Activated T-cell treated with anti-CD3 and anti-CD28 coated beads for 1 hour (primary cell): Measurements from ENCODE around the gene TDRD10.

Experiments used
- DNase-seq: peaks from one replicate; pipeline ENCODE4 v3.0.0-alpha.2; 2020; ENCODE audit warnings: low read depth

TDRD10 gene, protein sequence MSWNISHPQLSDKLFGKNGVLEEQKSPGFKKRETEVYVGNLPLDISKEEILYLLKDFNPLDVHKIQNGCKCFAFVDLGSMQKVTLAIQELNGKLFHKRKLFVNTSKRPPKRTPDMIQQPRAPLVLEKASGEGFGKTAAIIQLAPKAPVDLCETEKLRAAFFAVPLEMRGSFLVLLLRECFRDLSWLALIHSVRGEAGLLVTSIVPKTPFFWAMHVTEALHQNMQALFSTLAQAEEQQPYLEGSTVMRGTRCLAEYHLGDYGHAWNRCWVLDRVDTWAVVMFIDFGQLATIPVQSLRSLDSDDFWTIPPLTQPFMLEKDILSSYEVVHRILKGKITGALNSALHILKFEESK

DNA sequence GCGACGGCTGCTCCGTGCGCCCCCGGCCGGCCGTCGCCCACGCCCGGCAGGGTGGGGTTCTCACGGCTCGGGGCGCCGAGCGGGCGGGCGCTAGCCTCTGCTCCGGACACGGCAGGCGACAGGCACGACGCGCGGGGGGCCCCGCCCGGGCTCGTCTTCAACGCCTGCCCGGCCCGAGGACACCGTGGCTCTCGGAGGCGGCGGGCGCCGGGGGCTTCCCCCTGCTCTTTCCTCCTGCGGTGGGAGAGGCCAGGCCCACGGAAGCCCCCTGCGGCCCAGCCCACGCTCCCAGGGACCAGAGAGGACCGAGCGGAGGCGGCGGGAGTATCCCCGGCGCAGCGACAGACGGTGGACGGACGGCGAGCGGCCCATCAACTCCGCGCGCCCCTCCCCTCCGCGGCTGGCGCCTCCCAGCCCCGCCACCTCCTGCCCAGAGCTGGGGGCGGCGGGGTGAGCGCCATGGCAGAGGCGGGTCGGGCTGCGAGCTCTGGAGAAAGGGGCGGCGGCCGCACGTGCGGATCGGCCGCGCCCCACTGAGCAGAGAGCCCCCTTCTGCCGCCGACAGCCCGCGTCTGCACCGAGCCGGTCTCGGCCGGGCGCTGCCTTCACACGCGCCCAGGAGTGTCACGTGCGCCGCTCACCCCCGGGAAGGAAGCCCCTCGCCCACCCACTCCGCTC is at the start of gene TDRD10, which contains the start of gene SHE:
Gene TDRD10 (plus strand): TSS at position 154 of the 678 bp plus-strand sequence. CDS start 4,685 bp downstream, outside the sequence.
Gene SHE (minus strand): TSS at position 347 of the 678 bp plus-strand sequence. CDS start 386 bp downstream, outside the sequence.
- no peak for DNase-seq

DNA sequence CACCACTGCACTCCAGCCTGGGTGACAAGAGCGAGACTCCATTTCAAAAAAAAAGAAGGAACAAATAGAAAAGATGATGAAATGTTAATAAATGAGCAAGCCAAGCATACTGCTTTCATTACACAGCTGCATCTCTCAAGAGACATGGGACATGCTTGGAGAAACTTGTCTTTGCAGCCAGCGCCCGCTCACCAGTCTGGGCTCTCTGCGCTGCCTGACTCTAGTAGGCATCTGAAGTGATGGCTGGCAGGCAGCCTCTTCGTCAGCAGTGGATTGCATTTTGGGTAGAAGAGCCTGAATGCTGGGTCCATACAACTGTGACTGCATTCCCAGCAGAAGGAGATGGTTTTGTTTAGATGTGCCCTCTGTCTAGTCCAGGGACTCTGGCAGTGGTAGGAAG is 48.9 kb upstream of the TDRD10 start:
- no peak for DNase-seq

DNA sequence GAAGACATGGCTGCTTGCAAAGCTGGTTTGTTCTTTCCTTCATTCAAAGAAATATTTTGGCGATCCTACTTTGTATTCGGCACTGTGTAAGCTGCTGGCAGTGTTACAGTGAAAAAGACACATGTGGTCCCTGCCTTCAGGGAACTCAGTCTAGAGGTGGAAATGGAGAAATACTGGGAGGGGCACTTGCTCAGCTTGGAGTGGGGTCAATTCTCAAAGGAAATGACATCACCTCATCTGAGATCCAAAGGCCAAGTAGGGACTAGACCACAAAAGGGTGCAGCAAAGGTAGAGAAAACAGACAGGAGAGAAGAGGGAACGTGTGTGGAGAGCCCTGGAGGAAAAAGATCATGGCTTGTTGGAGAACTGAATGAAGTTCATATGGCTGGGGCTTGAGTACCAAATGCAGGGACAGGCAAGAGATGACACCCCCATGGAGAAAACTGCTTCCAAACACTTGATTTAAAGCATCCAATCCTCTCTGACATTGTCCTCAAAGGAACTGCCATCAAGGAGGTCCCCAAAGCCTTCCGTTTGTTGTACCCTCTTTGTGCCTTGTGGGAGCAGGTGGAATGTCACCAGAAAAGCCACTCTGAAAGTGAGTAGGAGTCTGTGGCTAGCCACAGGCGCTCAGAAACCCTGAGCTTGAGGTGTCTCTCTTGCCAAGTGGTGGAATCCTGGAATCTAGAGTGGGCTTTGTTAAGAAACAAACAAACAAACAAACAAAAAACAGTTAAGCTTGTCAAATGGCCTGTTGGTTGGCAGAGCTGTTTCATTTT is 48.3 kb upstream of the TDRD10 start:
- no peak for DNase-seq

DNA sequence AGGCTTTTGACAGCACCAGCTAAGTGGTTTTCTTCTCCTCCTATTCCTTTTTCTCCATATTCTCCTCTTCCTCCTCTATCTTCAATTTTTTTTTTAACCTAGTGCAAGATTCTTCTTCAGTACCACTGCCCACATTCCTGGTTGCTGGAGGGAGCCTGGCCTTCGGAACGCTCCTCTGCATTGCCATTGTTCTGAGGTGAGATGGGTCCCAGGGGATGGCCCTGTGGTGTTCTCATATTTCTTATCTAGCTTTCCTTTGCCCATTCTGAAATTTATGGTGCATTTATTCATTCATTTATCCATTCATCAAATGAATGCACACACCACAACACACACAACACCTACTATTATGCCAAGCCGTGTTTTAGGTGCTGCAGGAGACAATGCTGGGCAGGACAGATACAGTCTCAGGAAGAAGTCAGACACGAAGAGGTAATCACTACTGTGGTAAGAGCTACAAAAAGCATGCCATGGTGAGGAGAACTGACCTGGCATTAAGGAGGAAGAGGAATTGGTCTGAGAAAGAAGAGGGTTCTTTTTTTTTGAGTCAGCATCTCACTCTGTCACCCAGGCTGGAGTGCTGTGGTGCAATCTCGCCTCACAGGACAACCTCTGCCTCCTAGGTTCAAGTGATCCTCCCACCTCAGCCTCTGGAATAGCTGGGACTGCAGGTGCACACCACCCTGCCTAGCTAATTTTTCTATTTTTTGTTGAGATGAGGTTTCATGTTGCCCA is 47.5 kb upstream of the TDRD10 start:
- DNase-seq: no peak

DNA sequence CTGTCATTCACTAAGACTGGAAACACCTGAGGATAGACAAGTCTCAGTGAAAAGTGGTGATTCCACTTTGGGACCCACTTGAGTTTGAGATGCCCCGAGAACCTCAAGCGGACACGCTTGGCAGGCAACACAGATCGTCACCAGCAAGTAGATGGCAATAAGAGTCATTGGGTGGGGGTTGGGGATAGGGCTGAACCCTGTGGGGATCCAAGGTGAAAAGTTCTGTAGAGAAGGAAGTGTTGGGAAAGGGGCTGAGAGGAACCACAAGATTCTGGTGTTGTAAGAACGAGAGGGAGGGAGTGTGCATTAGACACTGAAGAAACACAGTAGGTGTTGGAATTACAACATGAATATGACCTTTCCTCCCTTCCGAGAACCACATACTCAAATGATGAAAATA is 45.4 kb upstream of the TDRD10 start:
- DNase-seq: no peak

DNA sequence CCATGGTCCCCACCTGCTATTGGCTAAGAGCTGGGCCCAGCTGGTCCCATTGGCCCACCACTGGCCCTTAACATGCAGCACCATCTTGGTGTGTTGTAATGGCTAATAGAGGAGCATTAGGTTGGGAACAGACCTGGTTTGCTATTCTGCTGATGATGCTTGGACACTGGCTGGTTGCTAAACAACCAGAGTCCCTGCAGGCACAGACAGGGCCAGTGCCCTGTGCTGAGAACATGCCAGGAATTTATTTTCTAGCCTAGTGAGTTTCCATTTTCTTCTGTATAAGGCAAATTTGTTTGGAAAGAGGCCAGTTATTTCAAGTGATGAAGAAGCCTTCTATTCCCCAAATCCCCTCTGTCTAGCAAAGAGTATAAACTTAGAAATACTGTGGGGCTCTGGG is 42.9 kb upstream of the TDRD10 start:
- no peak for DNase-seq

DNA sequence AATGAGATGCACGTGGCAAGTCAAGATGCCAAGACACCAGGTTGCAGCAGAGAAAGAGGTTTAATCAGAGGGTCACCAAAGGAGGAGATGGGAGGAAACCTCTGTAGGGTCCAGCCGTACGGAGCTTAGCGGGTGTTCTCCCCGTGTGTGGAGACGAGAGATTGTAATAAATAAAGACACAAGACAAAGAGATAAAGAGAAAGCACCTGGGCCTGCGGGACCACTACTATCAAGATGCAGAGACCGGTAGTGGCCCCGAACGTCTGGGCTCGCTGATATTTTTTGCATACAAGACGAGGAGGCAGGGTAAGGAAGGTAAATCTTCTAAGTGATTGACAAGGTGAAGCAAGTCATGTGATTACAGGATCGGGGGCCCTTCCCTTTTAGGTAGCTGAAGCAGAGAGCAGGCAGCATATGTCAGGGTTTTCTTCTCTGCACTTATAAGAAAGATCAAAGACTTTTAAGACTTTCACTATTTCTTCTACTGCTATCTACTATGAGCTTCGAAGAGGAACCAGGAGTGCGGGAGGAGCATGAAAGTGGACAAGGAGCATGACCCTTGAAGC is 41.2 kb upstream of the TDRD10 start:
- no peak for DNase-seq

DNA sequence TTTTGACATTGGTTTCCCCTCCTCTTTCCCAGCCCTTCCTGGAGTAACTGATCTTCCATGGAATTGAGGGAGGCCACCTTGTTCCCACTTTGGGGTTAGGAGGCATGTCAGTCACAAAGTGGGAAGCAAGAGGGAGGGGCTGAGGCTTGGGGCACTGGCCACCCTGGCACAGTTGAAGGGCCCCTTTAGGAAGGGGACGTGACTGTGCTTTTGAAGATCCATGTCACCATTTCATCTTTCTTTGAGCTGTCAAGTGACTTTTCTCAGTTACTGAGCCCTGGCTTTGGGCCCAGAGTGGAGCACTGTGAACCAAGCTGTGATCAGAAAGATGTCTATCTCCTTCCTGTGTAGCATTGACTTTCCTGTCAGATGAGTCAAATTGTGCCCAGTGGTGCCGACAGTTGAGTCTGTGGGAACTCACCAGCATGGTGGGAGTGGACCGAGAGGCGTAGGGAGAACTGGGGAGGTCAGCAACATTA is 38.5 kb upstream of the TDRD10 start:
- DNase-seq: peak; percentile 48

DNA sequence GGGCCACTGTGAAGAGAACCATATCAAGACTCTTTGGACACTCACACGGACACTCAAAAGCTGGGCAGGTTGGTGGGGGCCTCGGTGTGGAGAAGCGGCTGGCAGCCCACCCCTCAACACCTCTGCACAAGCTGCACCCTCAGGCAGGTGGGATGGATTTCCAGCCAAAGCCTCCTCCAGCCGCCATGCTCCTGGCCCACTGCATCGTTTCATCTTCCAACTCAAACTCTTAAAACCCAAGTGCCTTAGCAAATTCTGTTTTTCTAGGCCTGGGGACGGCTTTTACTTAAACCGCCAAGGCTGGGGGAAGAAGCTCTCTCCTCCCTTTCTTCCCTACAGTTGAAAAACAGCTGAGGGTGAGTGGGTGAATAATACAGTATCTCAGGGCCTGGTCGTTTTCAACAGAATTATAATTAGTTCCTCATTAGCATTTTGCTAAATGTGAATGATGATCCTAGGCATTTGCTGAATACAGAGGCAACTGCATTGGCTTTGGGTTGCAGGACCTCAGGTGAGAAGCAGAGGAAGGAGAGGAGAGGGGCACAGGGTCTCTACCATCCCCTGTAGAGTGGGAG is 36.3 kb upstream of the TDRD10 start:
- DNase-seq: no peak

DNA sequence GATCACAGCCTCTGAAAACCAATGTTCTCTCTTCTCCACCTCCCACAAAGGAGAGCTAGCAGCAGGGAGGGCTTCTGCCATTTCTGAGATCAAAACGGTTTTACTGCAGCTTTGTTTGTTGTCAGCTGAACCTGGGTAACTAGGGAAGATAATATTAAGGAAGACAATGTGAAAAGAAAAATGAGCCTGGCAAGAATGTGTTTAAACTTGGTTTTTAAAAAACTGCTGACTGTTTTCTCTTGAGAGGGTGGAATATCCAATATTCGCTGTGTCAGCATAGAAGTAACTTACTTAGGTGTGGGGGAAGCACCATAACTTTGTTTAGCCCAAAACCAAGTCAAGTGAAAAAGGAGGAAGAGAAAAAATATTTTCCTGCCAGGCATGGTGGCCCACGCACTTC is 35.8 kb upstream of the TDRD10 start:
- no peak for DNase-seq

DNA sequence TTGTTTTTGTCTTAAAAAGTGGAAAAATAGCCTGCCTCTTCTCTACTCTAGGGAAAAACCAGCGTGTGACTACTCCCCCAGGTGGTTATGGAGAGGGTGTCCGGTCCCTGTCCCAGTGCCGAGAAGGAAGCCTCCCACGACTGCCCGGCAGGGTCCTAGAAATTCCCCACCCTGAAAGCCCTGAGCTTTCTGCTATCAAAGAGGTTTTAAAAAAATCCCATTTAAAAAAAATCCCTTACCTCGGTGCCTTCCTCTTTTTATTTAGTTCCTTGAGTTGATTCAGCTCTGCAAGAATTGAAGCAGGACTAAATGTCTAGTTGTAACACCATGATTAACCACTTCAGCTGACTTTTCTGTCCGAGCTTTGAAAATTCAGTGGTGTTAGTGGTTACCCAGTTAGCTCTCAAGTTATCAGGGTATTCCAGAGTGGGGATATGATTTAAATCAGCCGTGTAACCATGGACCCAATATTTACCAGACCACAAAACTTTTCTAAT is 35.0 kb upstream of the TDRD10 start:
- no peak for DNase-seq

DNA sequence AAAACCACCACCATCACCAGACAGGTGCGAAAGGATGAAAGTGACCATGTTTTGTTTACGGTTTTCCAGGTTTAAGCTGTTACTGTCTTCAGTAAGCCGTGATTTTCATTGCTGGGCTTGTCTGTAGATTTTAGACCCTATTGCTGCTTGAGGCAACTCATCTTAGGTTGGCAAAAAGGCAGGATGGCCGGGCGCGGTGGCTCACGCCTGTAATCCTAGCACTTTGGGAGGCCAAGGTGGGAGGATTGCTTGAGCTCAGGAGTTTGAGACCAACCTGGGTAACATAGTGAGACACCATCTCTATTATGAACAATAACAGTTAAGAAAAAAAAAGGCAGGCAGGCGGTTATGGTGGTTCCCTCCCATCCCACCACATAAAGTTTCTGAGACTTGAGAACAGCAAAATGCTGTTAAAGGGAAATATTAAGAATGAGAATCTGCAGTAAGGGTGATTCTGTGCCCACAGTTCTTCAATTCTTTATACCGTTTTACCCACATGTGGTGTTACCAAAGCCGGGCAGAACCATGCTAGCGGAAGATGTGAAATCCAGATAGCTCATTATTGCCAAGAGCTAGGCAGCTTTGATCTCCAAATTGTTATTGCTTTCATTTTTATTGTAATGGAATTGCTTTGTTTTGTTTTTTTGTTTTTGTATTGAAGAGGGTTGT is 34.5 kb upstream of the TDRD10 start:
- DNase-seq: no peak

DNA sequence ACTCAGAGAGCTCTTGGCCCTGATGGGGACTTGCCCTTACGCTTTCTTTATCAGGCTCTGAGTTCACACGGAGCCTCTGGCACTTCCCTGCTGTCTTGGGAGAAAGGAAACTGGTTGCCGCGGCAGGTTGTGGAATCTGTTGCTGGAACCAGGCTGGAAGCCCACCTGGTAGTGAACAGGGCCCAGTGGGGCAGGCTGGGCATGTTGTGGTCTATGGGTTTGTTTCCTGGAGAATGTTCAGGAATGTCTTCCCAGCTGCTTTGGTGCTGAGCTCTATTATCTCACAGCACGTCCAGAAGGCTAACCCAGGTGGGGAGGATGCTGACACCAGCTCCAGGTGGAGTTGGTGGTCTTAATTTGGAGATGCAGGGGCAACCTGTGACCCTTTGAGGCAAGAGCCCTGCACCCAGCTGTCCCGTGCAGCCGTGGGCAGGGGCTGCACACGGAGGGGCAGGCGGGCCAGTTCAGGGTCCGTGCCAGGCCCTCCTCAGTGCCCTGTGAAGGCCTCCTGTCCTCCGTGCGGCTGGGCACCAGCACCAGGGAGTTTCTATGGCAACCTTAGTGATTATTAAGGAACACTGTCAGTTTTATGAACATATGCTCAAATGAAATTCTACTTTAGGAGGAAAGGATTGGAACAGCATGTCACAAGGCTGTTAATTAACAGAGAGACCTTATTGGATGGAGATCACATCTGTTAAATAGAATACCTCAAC is 33.3 kb upstream of the TDRD10 start:
- no peak for DNase-seq

DNA sequence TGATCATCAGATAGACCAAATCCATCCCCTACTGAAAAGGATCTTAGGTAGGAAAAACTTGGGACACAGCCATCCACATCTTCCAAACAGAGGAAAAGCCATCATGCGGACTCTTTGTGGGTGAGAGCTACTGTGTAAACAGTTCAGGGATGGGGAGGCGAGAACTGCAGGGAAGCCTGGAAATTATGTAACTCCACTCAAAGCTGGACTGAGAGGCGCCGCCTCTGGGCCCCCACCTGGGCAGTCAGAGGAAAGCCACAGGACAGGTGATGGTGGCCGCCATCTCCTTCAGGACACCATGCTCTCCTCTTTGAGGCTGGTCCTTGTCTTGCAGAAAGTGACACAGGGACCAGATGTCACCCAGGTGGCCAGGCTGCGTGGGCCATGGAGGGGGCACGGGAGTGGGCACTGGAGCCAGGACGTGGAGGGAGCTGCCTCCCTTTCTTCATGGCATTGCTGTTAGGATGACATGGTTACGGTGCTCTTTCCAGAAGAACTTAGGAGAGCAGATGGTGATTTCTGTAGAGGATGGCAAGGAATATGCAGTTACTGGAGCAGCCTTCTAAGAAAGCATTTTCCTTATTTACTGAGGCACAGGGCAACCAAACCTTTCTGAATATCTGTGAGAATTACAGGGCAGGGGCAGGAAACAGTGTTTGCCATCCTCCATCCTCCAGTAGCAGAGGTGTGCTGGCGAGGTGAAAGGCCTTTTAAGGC is 32.0 kb upstream of the TDRD10 start:
- DNase-seq: no peak

DNA sequence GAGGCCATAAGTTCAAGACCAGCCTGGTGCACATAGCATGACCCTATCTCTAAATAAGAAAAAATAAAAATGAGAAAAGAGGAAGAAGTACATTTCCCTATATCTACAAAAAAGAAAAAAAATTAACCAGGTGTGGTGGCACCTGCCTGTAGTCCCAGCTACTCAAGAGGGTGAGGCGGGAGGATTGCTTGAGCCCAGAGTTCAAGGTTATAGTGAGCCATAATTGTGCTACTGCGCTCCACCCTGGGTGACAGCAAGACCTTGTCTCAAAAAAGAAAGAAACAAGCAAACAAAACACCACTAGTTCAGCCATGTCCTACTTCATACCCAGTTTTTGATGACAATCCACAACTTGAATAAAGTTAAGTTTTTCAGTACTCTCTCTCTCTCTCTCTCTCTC is 30.7 kb upstream of the TDRD10 start:
- no peak for DNase-seq

DNA sequence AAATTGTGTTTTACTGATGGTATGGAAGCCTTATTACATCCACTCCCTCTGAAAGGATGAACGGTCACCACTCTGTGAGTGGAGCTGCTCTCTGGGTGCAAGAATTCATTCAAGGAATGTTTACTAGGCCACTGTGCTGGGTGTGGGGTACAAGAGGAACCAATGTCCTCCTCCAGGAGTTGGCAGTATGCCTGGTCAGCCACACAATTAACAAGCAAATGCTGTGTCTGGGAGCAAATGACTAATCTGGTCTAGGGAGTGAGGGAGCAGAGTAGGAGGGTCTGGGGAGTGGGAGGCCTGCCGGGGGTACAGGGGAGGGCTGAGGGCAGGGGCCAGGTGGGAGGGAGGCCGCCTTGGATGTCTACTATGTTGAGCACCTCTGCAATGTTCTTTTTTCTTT is 27.2 kb upstream of the TDRD10 start:
- DNase-seq: no peak

DNA sequence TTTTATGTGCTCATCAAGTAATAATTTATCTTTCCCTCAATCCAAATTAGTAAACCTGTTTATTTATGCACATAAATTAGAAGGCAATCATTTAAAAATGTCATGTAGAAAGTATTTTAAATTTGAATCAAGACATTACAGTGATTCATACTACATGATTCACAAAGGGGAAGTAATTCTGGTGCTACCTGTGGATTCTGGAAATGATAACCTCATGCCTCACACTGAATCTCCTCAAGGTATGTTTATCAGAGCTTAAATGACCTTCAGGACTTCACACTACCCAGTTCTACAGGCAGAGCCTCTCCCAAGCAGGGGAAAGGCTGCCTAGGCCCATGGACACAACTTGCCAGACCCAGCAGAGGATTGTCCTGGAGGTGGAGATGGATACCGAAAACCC is 25.2 kb upstream of the TDRD10 start:
- DNase-seq: no peak

DNA sequence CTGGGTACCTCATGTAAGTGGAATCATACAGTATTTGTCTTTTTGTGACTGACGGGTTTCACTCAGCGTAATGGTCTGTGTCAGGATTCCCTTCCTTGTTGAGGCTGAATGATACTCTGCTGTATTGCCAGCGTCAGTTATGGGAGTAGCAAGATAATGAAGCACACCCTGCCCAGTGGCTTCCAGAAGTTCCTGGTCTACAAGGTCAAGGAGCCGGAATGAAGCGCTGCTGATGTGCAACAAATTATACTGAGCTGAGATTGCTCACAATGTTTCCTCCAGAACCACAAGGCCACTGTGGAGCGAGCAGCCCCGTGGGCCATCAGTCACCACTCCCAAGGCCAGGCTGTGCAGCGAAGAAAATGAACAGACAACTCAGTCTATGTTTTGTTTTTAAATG is 24.0 kb upstream of the TDRD10 start:
- no peak for DNase-seq

DNA sequence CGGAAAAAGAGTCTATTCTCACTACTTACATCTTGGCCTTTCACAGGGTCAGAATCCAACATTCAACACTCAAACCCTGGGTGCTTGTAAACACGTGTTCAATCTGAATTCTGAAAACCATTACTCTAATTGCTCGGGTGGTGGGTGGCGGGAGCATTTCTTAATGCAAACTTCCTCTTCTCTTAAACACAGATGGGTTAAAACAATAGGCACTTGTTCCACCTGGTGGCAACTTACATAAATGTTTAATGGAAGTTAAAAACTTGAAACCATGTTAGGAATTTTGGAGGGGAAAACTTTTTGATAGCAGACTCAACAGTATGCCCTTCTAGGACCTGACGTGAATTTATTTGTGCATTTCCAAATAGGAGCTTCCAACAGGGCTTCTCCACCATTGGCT is 23.4 kb upstream of the TDRD10 start:
- no peak for DNase-seq
